Activated T-cell treated with anti-CD3 and anti-CD28 coated beads for 1 hour (primary cell): Measurements from ENCODE around the gene EPHA10.

Source experiments
- DNase-seq: peaks from one replicate; pipeline ENCODE4 v3.0.0-alpha.2; 2020; ENCODE audit warnings: low read depth

The EPHA10 gene

GRCh38 chr1:37676281-37677142 is 88.4 kb downstream of the EPHA10 start:
- no peak for DNase-seq

GRCh38 chr1:37673920-37674319 is 91.0 kb downstream of the EPHA10 start:
- DNase-seq, result peak; percentile 38

GRCh38 chr1:37672136-37672870 is 92.6 kb downstream of the EPHA10 start:
- no peak for DNase-seq

GRCh38 chr1:37671261-37671660 is 93.7 kb downstream of the EPHA10 start:
- no peak for DNase-seq

- DNase-seq, result no peak
Measured at GRCh38 chr1:37670133-37670532, 94.8 kb downstream of the EPHA10 start.

GRCh38 chr1:37667023-37667671 is 97.8 kb downstream of the EPHA10 start:
- DNase-seq, result no peak

- no peak for DNase-seq
Measured at GRCh38 chr1:37666241-37666867, 98.6 kb downstream of the EPHA10 start.
